GM19351 (cell line): ENCODE results near the gene P2RY11.

Experiments used
- ATAC-seq: cut with Tn5 transposase; IDR thresholded peaks from one replicate; pipeline ENCODE4 v1.9.1; 2021; ENCODE audit warnings: mild to moderate bottlenecking, moderate library complexity; ENCODE audit not compliant: unreplicated experiment

Gene P2RY11

DNA sequence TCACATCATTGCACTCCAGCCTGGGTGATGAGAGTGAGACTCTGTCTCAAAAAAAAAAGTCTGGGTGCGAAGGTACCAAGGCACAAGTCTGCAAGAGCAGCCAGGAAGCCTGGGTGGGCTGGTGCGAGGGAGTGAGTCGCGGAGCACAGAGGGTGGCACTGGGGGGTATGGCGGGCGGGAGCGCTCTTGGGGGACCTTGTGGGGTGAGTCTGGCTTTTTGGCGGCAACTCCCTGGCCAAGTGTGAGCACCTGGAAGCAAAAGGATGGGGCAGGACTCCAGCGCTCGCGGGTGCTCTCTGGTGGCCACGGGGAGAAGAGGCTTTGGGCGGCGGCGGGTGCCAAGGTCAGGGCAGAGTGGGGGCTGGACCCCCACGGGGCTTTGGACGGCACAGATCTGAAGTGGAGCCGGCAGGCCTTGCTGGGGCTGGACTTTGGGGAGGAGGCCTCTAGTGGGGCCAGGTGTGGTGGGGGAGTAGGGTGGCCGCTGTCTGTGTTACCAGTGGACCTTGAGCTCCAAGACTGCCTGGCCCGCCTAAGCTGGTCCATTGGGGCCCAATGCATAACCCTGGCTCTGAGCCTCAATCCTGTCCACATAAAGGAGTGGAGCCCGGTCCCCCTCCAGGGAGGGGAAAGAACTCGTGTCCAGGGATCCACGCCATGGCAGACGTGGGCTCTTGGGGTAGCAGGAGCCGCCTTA lies 1.6 kb downstream of the P2RY11 start:
- no peak for ATAC-seq

DNA sequence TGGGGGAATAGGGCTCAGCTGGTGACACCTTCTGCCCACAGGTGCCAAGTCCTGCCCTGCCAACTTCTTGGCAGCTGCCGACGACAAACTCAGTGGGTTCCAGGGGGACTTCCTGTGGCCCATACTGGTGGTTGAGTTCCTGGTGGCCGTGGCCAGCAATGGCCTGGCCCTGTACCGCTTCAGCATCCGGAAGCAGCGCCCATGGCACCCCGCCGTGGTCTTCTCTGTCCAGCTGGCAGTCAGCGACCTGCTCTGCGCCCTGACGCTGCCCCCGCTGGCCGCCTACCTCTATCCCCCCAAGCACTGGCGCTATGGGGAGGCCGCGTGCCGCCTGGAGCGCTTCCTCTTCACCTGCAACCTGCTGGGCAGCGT lies 2.1 kb downstream of the P2RY11 start:
- ATAC-seq, result no peak

GRCh38 chr19:10113964-10114650 lies 2.6 kb downstream of the P2RY11 start:
- ATAC-seq, result no peak

DNA sequence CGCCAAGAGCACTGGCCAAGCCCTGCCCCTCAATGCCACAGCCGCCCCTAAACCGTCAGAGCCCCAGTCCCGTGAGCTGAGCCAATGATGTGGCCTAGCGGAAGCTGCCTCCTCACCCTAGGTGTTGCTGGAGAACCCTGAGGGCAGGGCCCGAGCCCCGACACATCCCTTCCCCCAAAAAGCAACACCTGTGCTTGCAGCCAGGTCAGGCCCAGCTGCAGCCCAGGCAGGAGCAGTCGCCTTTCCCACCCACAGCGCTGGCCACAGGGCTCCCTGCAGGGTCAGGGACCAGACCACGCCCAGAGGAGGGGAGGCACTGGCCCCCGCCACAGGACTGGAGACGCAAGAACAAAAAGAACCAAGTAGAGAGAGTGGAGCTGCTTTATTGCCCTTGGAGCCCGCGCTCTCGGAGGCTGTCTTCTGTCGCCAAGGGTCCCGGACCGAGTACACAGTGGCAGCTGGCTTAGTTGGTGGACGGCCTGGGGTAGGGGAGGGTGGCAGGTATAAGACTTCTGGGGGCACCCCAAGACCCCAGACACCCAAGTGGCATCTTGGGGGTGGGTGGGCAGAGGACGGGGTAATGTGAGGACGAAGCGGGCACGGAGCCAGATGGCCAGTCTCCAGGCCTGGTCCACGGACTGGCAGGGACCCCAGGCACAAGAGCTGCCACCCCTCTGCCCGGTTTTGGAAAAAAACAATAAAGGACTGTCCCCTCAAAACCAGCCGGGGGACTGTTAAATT lies 3.3 kb downstream of the P2RY11 start:
- ATAC-seq, result no peak

DNA sequence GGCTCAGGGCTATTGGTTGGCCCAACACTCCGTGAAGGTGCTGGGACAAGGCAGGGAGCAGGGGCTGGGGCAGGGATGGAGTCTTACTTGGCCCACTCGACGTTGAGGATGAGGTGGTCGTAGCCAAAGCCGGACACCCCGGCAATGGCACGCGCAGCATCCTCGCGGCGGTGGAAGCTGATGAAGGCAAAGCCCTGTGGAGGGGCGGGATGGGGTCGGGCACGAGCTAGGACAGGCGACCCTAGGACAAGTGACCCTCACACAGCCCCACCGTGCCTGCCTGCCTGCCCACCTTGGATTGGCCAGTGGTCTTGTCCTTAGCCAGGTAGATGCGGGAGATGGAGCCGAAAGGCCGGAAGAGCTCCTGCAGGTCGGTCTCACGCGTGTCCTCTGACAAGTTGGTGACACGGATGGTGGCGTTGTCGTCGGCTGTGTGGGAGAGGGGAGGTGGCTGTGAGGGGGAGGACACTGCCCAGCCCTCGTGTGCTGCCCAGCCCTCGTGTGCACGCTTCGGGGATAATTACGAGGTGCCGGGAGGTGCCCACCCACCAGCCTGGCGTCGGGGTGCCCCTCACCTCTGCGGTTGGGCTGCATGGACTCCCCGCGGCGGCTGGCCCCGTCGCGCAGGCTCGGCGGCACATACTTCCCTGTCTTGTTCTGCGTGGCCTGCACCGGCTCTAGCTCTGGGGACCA lies 4.0 kb downstream of the P2RY11 start:
- no peak for ATAC-seq

DNA sequence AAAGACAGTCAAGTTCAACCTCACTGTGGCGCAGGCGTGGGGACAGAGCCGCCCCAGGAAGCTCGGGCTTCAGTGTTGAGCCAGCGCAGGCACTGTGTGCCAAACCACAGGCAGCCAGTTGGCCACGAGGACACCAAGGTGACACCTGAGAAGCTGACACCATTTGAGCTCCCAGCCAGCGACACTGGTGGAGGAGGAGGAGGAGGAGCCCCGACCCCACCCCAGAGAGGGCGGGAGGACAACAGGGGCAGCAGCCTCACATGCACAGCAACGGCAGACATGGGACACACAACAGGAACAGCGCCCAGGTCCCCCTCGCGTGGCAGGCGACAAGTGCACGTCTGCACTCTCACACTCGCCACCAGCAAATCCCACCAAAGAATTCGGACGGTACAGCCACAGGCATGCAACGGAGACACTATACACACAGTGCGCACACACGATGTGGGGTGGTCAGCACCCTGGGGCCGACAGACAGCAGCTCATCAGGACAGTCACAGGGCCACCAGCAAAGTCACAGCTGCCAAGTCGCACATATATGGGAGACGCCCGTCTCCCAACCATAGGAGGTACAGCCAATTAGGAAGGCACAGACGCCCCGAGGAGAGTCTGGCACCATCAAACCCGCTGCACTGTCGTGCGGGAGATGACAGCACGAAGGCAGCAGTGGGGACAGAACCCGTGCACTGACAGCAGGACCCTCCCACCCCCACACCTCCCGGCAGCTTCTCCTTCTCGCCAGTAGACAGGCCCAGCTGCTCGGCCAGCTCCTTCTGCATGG lies 4.8 kb downstream of the P2RY11 start:
- ATAC-seq, result no peak

DNA sequence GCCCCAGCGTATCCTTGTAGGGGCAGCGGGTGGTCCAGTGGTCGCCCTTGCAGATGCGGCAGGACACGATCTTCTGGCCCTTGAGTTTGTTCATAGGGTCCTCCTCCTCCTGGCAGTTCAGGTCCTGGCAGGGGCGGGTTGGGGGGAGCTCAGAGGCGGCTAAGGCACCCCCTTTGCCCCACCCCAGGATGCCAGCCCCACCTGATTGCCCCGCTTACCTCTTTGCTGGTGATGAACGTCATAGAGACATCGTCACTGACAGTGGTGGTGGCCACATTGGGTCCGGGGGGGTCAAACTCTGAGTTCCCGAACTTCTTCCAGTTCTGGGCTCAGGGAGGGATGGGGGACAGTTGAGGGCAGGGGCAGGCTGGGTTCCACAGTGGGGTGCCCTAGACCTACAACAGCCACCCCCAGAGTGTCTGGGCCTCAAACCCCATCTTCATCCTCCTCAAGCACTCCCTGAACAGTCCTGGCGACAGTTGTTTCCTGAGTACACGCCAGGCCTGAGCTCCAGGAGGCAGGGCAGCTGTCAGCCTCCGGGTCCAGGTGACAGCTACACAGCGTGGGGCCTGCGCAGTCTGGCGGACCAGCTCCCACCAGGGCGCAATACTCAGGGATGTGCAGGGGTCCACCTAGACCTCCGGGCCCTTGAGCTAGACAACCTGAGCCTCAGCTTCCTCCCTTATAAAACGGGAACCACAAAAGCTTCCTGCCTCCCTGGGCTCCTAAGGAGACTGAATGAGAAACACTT lies 5.5 kb downstream of the P2RY11 start:
- no peak for ATAC-seq

- ATAC-seq, result no peak
Observed at GRCh38 chr19:10118960-10119359, 7.5 kb downstream of the P2RY11 start.

DNA sequence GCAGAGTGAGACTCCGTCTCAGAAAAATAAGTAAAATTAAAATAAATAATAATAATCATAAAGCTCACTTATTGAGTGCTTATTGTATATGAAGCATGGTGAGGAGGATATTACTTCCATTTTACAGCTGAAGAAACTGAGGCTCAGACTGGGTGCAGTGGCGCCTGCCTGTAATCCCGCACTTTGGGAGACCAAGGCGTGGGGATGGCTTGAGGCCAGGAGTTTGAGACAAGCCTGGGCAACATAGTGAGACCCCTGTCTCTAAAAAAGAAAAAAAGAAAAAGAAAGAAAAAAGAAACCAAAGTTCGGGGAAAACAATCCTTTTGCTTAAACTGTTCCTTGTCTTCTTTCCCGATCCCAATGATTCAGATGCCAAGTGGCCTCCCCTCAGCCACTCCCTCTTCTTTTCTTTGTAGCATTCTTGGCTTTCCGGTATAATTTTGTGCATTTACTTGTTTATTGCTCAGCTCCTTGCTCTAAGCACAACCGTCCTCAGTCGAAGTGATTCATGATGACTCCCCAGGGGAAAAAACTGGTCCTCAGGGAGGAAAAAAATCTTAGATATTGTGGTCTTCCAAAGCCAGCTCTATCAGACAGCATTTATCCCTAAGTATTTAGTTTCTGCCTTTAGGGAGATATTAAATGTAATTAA lies 9.2 kb downstream of the P2RY11 start:
- ATAC-seq, result no peak

- no peak for ATAC-seq
Observed at GRCh38 chr19:10122045-10122444, 10.6 kb downstream of the P2RY11 start.

DNA sequence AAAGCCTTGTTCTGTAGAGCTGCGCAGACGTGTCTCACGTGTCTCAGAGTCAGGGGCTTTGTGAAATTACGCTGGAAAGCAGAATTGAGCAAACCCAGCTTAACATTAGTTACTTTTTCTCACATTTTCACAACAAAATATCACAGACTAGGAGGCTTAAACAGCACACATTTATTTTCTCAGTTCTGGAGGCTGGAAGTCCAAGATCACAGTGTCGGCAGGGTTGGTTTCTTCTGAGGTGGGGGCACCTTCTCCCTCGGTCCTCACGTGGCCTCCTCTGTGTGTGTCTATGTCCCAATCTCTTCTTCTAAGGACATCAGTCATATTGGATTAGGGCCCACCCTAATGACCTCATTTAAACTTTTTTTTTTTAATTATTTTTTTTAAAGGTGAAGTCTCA lies 12.9 kb downstream of the P2RY11 start:
- no peak for ATAC-seq

GRCh38 chr19:10126213-10126639 lies 14.7 kb downstream of the P2RY11 start:
- ATAC-seq, result no peak

GRCh38 chr19:10132905-10133304 lies 21.4 kb downstream of the P2RY11 start:
- ATAC-seq, result no peak

GRCh38 chr19:10133596-10133995 lies 22.1 kb downstream of the P2RY11 start:
- no peak for ATAC-seq

DNA sequence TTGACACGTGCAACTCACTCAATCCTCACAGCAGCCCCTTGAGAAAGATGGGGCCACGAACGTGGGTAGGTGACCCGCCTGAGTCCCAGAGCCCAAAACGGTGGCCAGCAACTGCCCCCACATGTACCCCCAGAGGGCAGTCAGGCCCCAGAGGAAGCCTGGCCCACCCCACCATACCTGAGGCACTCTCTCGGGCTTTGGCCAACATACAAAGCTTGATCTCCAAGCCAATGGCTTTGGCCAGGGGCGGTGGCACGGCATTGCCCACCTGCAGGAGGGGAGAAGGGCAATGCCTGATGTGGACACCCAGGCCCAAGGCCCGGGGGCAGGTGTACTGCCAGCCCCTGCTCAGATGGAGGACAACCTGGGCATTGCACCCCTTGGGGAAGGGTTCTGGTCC lies 22.5 kb downstream of the P2RY11 start:
- ATAC-seq, result no peak

DNA sequence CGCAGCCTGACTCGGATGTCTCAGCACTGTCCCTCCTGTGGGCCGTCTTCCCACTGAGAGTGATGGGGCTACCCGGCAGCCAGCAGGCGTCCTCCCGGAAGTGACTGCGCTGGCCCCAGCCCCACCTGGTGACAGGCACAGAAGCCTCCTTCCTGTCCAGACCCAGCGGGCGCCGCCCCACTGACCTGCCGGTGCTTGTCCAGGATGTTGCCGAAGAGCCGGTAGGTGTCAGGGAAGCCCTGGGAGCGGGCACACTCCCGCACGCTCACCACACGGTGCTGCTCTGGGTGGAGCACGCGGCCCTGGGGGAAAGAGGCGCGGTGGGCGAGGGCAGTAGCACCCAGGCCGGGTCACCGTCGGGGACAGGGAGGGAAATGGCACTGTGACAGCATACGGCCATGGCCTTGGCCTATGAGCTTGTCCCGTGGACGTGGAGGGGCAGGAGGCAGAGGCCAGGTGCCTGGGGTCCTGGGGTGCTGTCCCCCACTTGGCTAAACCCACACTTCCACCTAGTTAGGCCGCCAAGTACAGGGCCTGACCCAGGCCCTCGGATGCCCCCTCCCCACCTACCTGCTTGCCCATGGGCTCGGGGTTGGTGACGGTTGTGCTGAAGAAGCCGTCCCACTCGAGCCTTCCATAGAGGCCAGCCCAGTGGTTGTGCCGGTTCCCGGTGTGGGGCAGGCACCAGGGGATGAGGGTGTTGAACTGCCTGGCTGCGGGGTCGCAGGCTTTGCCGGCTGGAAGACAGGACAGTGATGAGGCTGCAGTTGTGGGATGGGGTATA lies 24.2 kb downstream of the P2RY11 start:
- no peak for ATAC-seq

GRCh38 chr19:10136936-10137335 lies 25.4 kb downstream of the P2RY11 start:
- no peak for ATAC-seq

- no peak for ATAC-seq
Observed at GRCh38 chr19:10137751-10138682, 26.5 kb downstream of the P2RY11 start.
